Stimulated activated CD4-positive, alpha-beta T cell treated with anti-CD3 and anti-CD28 coated beads, TNF-alpha, amount 100 ng/mL, for 24 hours (primary cell): ENCODE results near the gene GOLGA6D.
"Not testable (repeated sequence)": the region's sequence is repeated elsewhere in the genome, so short reads cannot be mapped to it uniquely, and the experiment has no call there.

ENCODE experiments used
- DNase-seq, 3 experiments: peaks; one replicate each; pipeline ENCODE4 v3.0.0-alpha.2; 2020; ENCODE audit warnings: low read depth in 3 of 3

GOLGA6D gene

GRCh38 chr15:75284152-75284551, 1.5 kb downstream of the GOLGA6D start:
- DNase-seq, result not testable (repeated sequence)

DNA sequence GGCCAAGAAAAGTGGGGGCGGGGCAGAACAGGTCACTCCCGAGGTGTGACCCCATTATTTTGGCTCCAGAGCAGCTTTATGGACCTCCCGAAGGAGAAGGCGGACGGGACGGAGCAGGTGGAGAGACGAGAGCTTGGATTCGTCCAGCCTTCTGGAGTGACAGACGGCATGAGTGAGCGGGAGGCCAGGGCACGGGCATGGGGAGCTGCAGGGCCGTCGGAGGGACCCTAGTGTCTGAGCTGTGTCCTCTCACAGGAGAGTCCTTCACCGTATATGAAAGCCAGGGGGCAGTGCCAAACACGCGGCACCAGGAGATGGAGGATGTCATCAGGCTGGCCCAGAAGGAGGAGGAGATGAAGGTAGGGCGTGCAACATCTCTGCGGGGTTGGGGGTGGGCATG, 11.0 kb downstream of the GOLGA6D start:
- not testable (repeated sequence) for DNase-seq

- not testable (repeated sequence) for DNase-seq
These were observed 16.1 kb downstream of the GOLGA6D start for GRCh38 chr15:75298541-75299310.

- DNase-seq, result peak; percentile 40 to 60 (median 46)
These were observed 16.7 kb downstream of the GOLGA6D start for GRCh38 chr15:75299311-75299688.

GRCh38 chr15:75300026-75300425, 17.4 kb downstream of the GOLGA6D start:
- not testable (repeated sequence) for DNase-seq

GRCh38 chr15:75302318-75302717, 19.7 kb downstream of the GOLGA6D start:
- no peak for DNase-seq

DNA sequence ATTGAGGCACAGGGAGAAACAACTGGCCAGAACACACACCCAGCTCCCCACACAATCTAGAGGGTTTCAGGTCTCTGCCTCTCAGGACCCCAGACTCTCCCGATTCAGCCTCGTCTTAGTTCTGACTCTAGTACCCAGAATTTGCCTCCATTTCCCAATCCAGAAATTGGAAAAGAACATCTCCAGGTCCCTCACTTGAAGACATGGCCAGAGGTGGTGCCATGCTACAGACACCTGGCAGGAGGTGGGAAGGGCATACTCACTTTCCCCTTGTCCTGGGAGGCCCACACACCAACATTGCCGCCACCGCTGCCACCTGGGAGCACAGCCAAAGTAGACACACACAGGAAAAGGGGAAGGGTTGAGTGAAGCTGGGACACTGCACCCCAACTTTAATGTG, 20.1 kb downstream of the GOLGA6D start:
- not testable (repeated sequence) for DNase-seq

DNA sequence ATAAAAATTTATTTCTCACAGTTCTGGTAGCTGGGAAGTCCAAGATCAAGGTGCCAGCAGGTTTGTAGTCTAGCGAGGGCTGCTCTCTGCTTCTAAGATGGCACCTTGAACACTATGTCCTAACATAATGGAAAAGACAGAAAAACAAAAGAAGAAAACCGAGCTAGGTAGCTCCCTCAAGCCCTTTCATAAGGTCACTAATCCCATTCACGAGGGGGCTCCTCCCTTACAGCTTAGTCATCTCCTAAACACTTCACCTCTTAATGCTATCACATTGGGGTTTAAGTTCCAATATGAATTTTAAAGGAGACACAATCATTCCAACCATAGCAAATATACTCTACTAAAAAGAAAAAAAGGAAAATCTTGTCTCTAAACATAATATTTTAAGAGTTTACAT, 23.6 kb downstream of the GOLGA6D start:
- no peak for DNase-seq

DNA sequence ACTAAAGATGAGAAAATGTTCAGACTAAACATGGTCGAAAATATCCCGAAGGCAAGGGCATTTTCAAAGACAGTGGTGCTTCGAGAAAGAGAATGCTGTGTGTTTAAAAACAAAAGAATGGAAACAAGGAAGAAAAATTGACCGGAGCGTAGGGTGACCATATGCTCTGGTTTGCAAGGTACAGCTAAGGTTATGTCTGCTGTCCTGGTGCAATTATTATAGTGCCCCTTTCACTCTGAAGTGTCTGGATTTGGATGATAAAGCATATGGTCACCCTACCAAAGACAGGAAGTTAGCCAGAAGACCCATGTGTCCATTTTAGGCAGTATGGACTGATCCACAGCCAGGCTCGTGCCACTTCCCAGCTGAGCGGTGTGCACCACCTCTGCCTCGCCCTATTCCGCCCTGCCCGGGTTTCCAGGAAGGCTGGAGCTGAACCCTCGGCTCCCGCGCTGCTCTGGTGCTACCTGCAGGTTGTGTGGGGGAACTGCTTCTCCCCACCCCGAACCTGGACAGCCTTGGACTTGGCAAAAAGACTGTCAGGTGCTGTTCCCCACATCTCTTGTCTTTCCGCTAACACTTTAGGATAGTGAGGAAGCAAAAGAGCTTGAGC, 25.2 kb downstream of the GOLGA6D start:
- peak in 1 of 3 experiments; percentile 29 for DNase-seq

DNA sequence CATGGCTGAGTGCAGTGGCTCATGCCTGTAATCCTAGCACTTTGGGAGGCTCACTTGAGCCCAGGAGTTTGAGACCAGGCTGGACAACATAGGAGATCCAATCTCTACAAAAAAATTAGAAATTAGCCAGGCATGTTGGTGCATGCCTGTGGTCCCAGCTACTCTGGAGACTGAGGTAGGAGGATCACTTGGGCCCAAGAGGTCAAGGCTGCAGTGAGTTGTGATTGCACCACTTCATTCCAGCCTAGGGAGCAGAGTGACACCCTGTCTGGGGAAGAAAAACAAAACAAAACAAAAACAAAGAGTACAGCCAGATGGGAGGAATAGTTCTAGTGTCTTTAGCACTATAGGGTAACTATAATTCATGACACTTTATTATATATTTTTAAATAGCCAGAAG, 27.1 kb downstream of the GOLGA6D start:
- DNase-seq, result no peak

GRCh38 chr15:75312548-75312947, 29.9 kb downstream of the GOLGA6D start:
- DNase-seq, result not testable (repeated sequence)

DNA sequence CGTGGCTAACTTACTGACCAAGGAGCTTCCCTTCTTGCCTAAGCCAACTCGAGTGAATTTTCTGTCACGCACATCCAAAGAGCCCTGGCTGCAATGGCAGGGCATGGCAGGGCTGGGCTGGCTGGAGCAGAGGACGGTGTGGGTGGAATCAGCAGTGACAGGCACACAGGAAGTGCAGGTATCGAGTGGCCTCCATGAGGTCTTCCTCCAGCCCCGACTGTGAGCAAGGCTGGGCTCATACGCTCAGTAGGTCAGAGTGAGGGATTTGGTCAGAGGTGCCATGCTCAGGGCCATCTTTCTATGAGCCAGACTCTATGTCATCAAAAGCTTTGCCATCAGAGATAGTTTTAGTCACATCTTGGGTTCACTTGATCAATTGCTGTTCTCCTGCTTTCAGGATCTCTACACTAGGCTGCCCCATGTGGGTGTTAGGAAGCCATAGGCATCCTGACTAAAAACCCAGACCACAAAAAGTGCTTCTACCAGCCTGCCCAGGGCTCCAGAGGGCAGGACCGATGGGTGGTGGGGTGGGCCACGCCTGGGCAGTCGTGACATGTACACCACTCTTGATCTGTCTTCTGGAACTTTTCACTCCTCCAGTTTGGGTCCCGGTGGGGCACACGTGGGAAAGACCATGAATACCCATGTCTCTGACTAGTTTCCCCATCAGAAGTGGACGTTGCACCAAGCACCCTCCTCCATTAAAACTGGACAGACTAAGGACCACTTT, 30.6 kb downstream of the GOLGA6D start:
- DNase-seq, result no peak

GRCh38 chr15:75314552-75315290, 32.1 kb downstream of the GOLGA6D start:
- no peak for DNase-seq

DNA sequence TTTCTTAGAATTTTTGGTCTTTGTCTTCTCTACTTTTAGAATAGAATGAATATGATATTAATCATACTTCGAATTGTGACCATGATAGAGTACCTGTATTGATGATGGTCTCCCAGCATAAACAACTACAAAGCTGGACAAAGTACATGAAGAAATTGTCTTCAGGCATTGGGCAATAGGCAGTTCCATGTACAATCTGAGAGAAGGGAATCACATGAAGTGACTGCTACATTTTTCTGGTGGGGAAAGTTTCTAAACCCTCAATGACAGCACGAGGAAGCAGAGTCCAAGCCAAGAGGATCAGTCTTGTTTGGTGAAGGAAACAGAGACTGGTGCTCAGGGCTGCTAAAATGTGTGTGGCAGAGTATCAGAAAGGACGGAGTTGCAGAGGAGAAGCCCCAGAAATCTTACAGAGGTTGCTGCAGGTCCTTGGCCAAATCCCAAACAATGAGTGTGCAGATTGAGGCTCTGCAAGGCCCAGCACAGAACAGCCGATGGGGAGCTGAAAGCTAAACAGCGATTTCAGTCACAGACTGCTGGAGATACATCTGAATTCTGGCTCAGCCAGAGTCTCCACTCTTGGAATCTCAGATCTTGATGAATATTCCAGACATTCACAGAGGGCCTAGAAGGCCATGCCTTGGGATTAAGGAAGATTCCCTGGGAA, 36.7 kb downstream of the GOLGA6D start:
- not testable (repeated sequence) for DNase-seq

GRCh38 chr15:75321711-75322110, 39.1 kb downstream of the GOLGA6D start:
- DNase-seq, result no peak

DNA sequence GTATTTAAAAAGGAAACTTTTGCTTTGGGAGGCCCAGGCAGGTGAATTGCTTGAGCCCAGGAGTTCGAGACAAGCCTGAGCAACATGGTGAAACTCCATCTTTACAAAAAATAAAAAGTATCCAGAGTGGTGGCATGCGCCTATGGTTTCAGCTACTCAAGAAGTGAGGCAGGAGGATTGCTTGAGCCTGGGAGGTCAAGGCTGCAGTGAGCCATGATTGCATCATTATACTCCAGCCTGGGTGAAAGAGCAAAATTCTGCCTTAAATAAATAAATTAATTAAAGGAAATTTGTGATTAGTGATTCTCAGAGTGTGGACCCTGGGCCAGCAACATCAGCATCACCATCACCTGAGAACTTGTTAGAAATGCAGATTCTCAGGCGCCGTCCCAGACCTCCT, 43.3 kb downstream of the GOLGA6D start:
- no peak for DNase-seq

DNA sequence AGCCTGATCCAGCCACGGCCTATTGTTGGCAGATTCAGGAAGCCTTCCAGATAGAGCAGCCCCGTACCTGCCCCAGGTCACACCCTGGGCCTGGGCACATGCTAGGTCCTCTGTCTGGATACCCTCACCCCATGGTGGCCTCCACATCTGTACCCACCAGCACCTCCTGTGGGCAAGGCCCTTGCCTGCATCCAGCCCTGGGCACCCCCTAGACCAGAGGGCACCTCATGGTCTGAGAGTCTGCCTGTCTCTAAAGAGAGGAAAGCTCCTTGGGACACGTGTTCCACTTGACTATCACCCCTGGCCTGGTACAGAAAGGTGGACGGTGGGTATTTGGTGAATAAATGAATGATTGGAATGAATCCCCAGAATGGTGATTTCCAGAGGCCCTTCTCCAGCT, 44.4 kb downstream of the GOLGA6D start:
- no peak for DNase-seq

GRCh38 chr15:75327491-75327890, 44.9 kb downstream of the GOLGA6D start:
- DNase-seq, result no peak

DNA sequence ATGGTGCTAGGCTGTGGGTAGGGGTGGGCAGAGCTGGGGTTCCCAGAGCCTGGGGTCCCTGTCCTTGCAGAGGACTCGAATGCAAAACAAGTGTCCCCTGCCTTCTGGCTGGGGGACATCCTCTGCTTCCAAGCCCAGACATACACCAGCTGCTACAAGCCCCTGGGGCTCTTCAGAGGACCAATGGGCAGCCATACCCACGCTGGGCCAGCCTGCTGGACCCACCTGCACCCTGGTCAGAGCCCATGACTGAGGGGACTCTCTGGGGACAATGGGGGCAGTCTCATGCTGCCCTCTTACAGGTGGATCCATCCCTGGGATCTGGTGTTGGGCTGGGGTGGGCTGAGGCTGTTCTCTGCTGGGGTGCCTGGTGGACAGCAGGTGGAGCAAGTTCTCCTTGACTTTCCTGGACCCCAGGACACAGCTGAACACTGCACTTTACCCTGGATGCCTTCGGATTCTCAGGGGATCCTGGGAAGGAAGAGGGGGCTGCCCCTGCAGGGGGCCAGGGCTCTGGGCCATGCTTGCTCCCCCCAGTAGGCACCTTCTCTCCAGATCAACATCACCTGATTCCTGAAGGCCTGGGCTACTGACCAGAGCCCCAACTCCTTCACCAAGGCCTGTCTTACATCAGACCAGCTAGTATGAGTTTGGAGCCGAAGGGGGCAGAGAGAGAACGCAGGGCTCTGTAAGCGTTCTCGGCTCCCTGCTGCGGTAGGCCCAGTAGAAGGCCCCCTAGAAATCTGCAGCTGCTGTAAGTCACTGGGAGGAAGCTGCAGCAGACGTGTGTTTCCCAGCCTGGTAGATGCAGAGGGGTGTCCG, 46.1 kb downstream of the GOLGA6D start:
- no peak for DNase-seq

DNA sequence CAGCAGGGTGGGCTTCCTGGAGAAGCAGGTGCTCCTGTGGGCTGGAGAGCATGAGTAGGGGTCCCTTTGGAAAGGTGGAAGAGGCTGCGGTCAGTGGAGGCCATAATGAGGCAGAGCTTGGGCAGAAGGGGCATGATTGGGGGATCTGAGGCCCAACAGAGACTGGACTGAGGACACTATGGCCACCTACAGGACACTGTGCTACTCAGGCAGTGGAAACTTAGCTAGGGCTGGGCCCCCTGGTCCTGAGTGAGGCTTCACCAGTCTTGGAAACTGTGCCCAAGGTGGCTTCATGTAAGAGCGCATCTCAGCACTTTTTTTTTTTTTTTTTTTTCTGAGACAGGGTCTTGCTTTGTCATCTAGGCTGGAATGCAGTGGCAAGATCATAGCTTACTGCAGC, 46.9 kb downstream of the GOLGA6D start:
- no peak for DNase-seq

DNA sequence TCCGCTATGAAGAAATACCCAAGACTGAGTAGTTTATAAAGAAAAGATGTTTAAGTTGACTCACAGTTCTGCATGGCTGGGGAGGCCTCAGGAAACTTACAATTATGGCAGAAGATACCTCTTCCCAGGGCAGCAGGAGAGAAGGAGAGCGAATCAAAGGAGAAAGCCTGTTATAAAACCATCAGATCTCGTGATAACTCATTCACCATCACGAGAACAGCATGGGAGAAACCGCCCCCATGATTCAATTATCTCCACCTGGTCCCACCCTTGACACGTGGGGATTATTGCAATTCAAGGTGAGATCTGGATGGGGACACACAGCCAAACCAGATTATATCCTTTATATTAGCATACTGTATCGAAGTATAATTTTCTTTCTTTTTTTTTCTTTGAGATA, 49.5 kb downstream of the GOLGA6D start:
- DNase-seq, result not testable (repeated sequence)
